Right atrium auricular region (tissue), 2 donors: ENCODE results near the gene SURF2. TPM values are rescaled to one million over a fixed set of nuclear protein-coding genes. Genes with fewer than 3 reads are reported as not detected.

Experiments
- DNase-seq: peaks from one replicate; pipeline ENCODE4 v3.0.0-alpha.2; 2019; ENCODE audit warnings: low spot score
- H3K27ac ChIP-seq, 2 donors: fragments of 200-600 bp; sonication (generic); 1 replicate in 1 of 2; 2 replicates in 1 of 2; pipeline ENCODE4 v1.5.1; 2016 to 2019
- H3K27me3 ChIP-seq, 2 donors: fragments of 200-600 bp; sonication (generic); one replicate each; pipeline versions ENCODE4 v1.5.1 to v1.6.0; 2017 to 2019
- H3K36me3 ChIP-seq: fragments of 200-600 bp; sonication (generic); one replicate; pipeline ENCODE4 v1.5.1; 2016
- H3K4me1 ChIP-seq, 2 donors: fragments of 200-600 bp; sonication (generic); one replicate each; pipeline versions ENCODE4 v1.5.1 to v1.6.0; 2017 to 2019
- H3K4me3 ChIP-seq, 2 donors: fragments of 200-600 bp; sonication (generic); 1 replicate in 1 of 2; 2 replicates in 1 of 2; pipeline ENCODE4 v1.5.1; 2017 to 2019; ENCODE audit warnings: mild to moderate bottlenecking in 1 of 2, moderate library complexity in 1 of 2
- H3K9me3 ChIP-seq, 2 donors: fragments of 200-600 bp; sonication (generic); one replicate each; pipeline ENCODE4 v1.5.1; 2019
- CTCF ChIP-seq, 2 donors: fragments of 200-600 bp; sonication (generic); IDR thresholded peaks; one replicate each; pipeline ENCODE4 v1.5.1; 2019; ENCODE audit warnings: antibody characterized with exemption in 2 of 2
- total RNA-seq, 2 donors: library from RNA; depleted of rRNA; stranded (reverse); fragments of >200 nt; gene quantifications; one replicate each; pipeline ENCODE4 v1.1.0, GENCODE V29; 2016

SURF2 gene
- total RNA-seq, 2 donors from 2014 or later: 18.1 to 45.9 TPM

DNA sequence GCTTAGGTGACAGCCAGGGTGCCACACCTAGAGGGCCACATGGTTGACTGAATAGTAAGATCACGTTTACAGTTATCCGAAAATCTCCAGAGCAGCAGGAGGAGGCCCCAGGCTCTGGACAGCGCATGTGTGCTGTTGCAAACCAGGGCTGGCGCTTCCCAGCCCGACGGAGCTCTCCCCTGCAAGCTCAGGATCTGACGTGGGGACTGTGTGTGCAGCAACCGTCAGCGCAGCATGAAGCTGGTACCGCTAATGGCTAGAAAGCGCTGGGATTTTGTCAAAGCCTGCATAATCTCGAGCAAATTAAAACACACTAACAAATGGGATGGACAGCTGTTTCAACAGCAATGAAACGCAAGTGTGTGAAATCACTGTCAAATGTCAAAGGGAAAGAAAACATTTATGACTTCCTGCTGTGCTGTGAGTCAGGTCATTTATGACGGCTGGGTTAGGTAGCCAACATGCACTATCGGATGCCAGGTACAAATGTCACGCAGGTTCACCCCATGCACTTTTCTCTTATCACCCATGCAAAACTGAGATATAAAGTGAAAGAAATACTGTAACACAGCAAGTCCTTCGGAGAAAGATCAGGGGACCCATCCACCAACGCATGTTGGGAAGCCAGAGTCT lies 12.0 kb downstream of the SURF2 start:
- Histone ChIP-seq H3K4me3 (no peak overlapping the region), H3K9me3 (no peaks in the 10 kb centered on the region), H3K4me1 (peaks cover 0 to 59% of the 10 kb centered on the region in 2 donors), H3K27me3 (no peaks in the 10 kb centered on the region), H3K27ac (no peak overlapping the region), H3K36me3 (peaks cover 46% of the 10 kb centered on the region)
- no peak for TF ChIP-seq CTCF (IDR thresholded peaks at IDR 0.05)
- no peak for DNase-seq

GRCh38 chr9:133369422-133369821 lies 13.1 kb downstream of the SURF2 start:
- Histone ChIP-seq H3K4me1 (peaks cover 0 to 66% of the 10 kb centered on the region in 2 donors), H3K4me3 (no peak overlapping the region), H3K27me3 (no peaks in the 10 kb centered on the region), H3K9me3 (no peaks in the 10 kb centered on the region), H3K27ac (no peak overlapping the region), H3K36me3 (peaks cover 36% of the 10 kb centered on the region)
- no peak for TF ChIP-seq CTCF (IDR thresholded peaks at IDR 0.05)
- DNase-seq: no peak

GRCh38 chr9:133369933-133370332 lies 13.6 kb downstream of the SURF2 start:
- Histone ChIP-seq H3K9me3 (no peaks in the 10 kb centered on the region), H3K27me3 (no peaks in the 10 kb centered on the region), H3K4me1 (peaks cover 0 to 71% of the 10 kb centered on the region in 2 donors), H3K36me3 (peaks cover 32% of the 10 kb centered on the region), H3K4me3 (no peak overlapping the region), H3K27ac (no peak overlapping the region)
- no peak for DNase-seq
- no peak for TF ChIP-seq CTCF (IDR thresholded peaks at IDR 0.05)

GRCh38 chr9:133370685-133371084 lies 14.3 kb downstream of the SURF2 start:
- Histone ChIP-seq H3K4me3 (no peak overlapping the region), H3K27me3 (no peaks in the 10 kb centered on the region), H3K27ac (no peak overlapping the region), H3K36me3 (peaks cover 25% of the 10 kb centered on the region), H3K4me1 (peaks cover 0 to 71% of the 10 kb centered on the region in 2 donors), H3K9me3 (no peaks in the 10 kb centered on the region)
- no peak for TF ChIP-seq CTCF (IDR thresholded peaks at IDR 0.05)
- DNase-seq: no peak

GRCh38 chr9:133371261-133371711 lies 14.9 kb downstream of the SURF2 start:
- Histone ChIP-seq H3K27me3 (no peaks in the 10 kb centered on the region), H3K36me3 (peaks cover 19% of the 10 kb centered on the region), H3K4me3 (no peak overlapping the region), H3K27ac (no peak overlapping the region), H3K4me1 (peaks cover 0 to 71% of the 10 kb centered on the region in 2 donors), H3K9me3 (no peaks in the 10 kb centered on the region)
- TF ChIP-seq CTCF (IDR thresholded peaks at IDR 0.05): no peak
- no peak for DNase-seq

DNA sequence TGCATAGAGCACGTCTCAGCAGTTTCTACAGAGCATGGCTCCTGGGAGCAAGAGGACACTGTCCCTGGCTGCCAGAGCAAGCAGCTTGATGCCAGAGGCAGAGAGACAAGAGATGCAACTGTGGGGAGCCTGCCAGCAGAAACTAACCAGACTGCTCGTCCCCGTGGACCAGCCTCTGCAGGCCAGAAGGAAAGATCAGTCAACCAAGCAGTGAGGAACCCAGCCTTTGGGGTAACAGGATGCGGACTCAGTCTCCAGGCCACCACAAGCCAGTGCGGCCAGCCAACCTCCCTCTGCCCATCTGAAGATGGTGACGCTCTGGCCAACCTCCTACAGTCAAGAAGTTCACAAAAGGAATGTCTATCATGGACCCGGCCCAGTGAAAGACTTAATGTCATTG lies 15.8 kb downstream of the SURF2 start:
- H3K27me3 ChIP-seq: no peaks in the 10 kb centered on the region
- H3K36me3 ChIP-seq: peaks cover 10% of the 10 kb centered on the region
- H3K4me3 ChIP-seq: no peak overlapping the region
- no peak for DNase-seq
- no peak for TF ChIP-seq CTCF (IDR thresholded peaks at IDR 0.05)
- no peak overlapping the region for H3K27ac ChIP-seq
- peaks cover 0 to 78% of the 10 kb centered on the region in 2 donors for H3K4me1 ChIP-seq
- no peaks in the 10 kb centered on the region for H3K9me3 ChIP-seq
